Peyer's patch (tissue), 4 donors: ENCODE results near the gene GPATCH2.

Source experiments
- CTCF ChIP-seq, 6 experiments: fragments of 450-650 bp in 4 of 6; fragments of 200-600 bp in 2 of 6; sonication (generic) in 1 of 6; IDR thresholded peaks; one replicate each; pipeline ENCODE4 v1.5.1; 2017 to 2019; ENCODE audit warnings: antibody characterized with exemption in 6 of 6, mild to moderate bottlenecking in 3 of 6, moderate library complexity in 1 of 6
- POLR2A ChIP-seq, 2 donors: fragments of 450-650 bp; IDR thresholded peaks; one replicate each; pipeline ENCODE4 v1.5.1; 2017; ENCODE audit warnings: antibody characterized with exemption in 2 of 2, mild to moderate bottlenecking in 2 of 2, moderate library complexity in 2 of 2

GRCh38 chr1:217392441-217392840, 238.4 kb downstream of the GPATCH2 start:
- TF ChIP-seq CTCF (IDR thresholded peaks at IDR 0.05) (no peak), POLR2A (IDR thresholded peaks at IDR 0.05) (no peak)
